Measurements from ENCODE around the gene IGSF22. TPM values are rescaled to one million over a fixed set of nuclear protein-coding genes. Genes with fewer than 3 reads are reported as not detected.
"Not testable (repeated sequence)": the region's sequence is repeated elsewhere in the genome, so short reads cannot be mapped to it uniquely, and the experiment has no call there.

Gene IGSF22
- total RNA-seq, 2 donors from 2014 or later: 2.0 to 9.4 TPM

- H3K27ac Mint-ChIP-seq: no peak overlapping the region
- peaks cover 2% of the 10 kb centered on the region for H3K36me3 Mint-ChIP-seq (ENCODE audit: low read depth)
- no peaks in the 10 kb centered on the region for H3K27me3 Mint-ChIP-seq
- no peak for DNase-seq
- ATAC-seq: no peak
- H3K9me3 ChIP-seq (ENCODE audit: control insufficient read depth, low read length, poor library complexity, severe bottlenecking): no peaks in the 10 kb centered on the region
- peak overlapping the region; percentile 58 for H3K4me3 Mint-ChIP-seq
- H3K4me1 Mint-ChIP-seq: peaks cover 31% of the 10 kb centered on the region
Measured at GRCh38 chr11:18703001-18703763, 22.8 kb downstream of the IGSF22 start.

- no peak for ATAC-seq
- Mint-ChIP-seq H3K4me1 (peaks cover 31% of the 10 kb centered on the region), H3K4me3 (peak overlapping the region; percentile 19)
Measured at GRCh38 chr11:18701614-18702216, 24.3 kb downstream of the IGSF22 start.

GRCh38 chr11:18700872-18701271 is 25.1 kb downstream of the IGSF22 start:
- no peaks in the 10 kb centered on the region for H3K27me3 Mint-ChIP-seq
- H3K27ac Mint-ChIP-seq: peak overlapping the region; percentile 83
- peak overlapping the region; percentile 45 for H3K4me3 Mint-ChIP-seq
- ATAC-seq (no peak), DNase-seq (no peak)
- no peaks in the 10 kb centered on the region for H3K9me3 ChIP-seq (ENCODE audit: control insufficient read depth, low read length, poor library complexity, severe bottlenecking)
- H3K36me3 Mint-ChIP-seq (ENCODE audit: low read depth): no peaks in the 10 kb centered on the region
- H3K4me1 Mint-ChIP-seq: peaks cover 25% of the 10 kb centered on the region

More at GRCh38 chr11:18701614-18702216, 24.3 kb downstream of the IGSF22 start:
- Mint-ChIP-seq H3K36me3 (ENCODE audit: low read depth) (peaks cover 1% of the 10 kb centered on the region), H3K27ac (peak overlapping the region; percentile 83), H3K27me3 (no peaks in the 10 kb centered on the region)
- DNase-seq: no peak
- H3K9me3 ChIP-seq (ENCODE audit: control insufficient read depth, low read length, poor library complexity, severe bottlenecking): no peaks in the 10 kb centered on the region

- no peaks in the 10 kb centered on the region for H3K9me3 ChIP-seq (ENCODE audit: control insufficient read depth, low read length, poor library complexity, severe bottlenecking)
- DNase-seq (no peak), ATAC-seq (no peak)
- Mint-ChIP-seq H3K4me1 (peaks cover 24% of the 10 kb centered on the region), H3K4me3 (peak overlapping the region; percentile 84), H3K27ac (peak overlapping the region; percentile 83), H3K27me3 (no peaks in the 10 kb centered on the region), H3K36me3 (ENCODE audit: low read depth) (no peaks in the 10 kb centered on the region)
Measured at GRCh38 chr11:18700375-18700774, 25.6 kb downstream of the IGSF22 start.

- H3K4me1 Mint-ChIP-seq: peaks cover 19% of the 10 kb centered on the region
- DNase-seq: no peak
- no peaks in the 10 kb centered on the region for H3K36me3 Mint-ChIP-seq (ENCODE audit: low read depth)
- ATAC-seq: no peak
- peak overlapping the region; percentile 83 for H3K27ac Mint-ChIP-seq
- H3K4me3 Mint-ChIP-seq: peak overlapping the region; percentile 84
- H3K9me3 ChIP-seq (ENCODE audit: control insufficient read depth, low read length, poor library complexity, severe bottlenecking): no peaks in the 10 kb centered on the region
- no peaks in the 10 kb centered on the region for H3K27me3 Mint-ChIP-seq
Measured at GRCh38 chr11:18699848-18700261, 26.1 kb downstream of the IGSF22 start.

GRCh38 chr11:18699269-18699596 is 26.8 kb downstream of the IGSF22 start:
- Mint-ChIP-seq H3K4me3 (peak overlapping the region; percentile 84), H3K27ac (peak overlapping the region; percentile 83), H3K4me1 (peaks cover 18% of the 10 kb centered on the region), H3K27me3 (no peaks in the 10 kb centered on the region), H3K36me3 (ENCODE audit: low read depth) (no peaks in the 10 kb centered on the region)
- H3K9me3 ChIP-seq (ENCODE audit: control insufficient read depth, low read length, poor library complexity, severe bottlenecking): no peaks in the 10 kb centered on the region
- ATAC-seq: no peak
- no peak for DNase-seq

- peaks cover 20% of the 10 kb centered on the region for H3K4me1 Mint-ChIP-seq
- H3K4me3 Mint-ChIP-seq: peak within 1 kb of the TSS; percentile 84
- peak within 1 kb of the TSS; percentile 83 for H3K27ac Mint-ChIP-seq
- ATAC-seq (peak; percentile 95), DNase-seq (peak; percentile 84 to 90 (median 89))
- no peaks in the 10 kb centered on the region for H3K36me3 Mint-ChIP-seq (ENCODE audit: low read depth)
- no peaks in the 10 kb centered on the region for H3K27me3 Mint-ChIP-seq
- H3K9me3 ChIP-seq (ENCODE audit: control insufficient read depth, low read length, poor library complexity, severe bottlenecking): no peaks in the 10 kb centered on the region
Measured at GRCh38 chr11:18698341-18699268, 27.4 kb downstream of the IGSF22 start, which contains the start of gene TMEM86A. Gene TMEM86A (plus strand): TSS chr11:18698779. CDS start chr11:18698887, 108 bp downstream.

- no peak overlapping the region for H3K4me3 Mint-ChIP-seq
- no peaks in the 10 kb centered on the region for H3K27me3 Mint-ChIP-seq
- H3K4me1 Mint-ChIP-seq: peaks cover 18% of the 10 kb centered on the region
- ATAC-seq: no peak
- H3K9me3 ChIP-seq (ENCODE audit: control insufficient read depth, low read length, poor library complexity, severe bottlenecking): no peaks in the 10 kb centered on the region
- H3K36me3 Mint-ChIP-seq (ENCODE audit: low read depth): no peaks in the 10 kb centered on the region
- no peak overlapping the region for H3K27ac Mint-ChIP-seq
- DNase-seq: no peak
Measured at GRCh38 chr11:18697576-18697975, 28.4 kb downstream of the IGSF22 start.

- ATAC-seq: no peak
- Mint-ChIP-seq H3K4me1 (peaks cover 18% of the 10 kb centered on the region), H3K4me3 (no peak overlapping the region), H3K27ac (no peak overlapping the region), H3K27me3 (no peaks in the 10 kb centered on the region), H3K36me3 (ENCODE audit: low read depth) (no peaks in the 10 kb centered on the region)
- no peaks in the 10 kb centered on the region for H3K9me3 ChIP-seq (ENCODE audit: control insufficient read depth, low read length, poor library complexity, severe bottlenecking)
- DNase-seq: no peak
Measured at GRCh38 chr11:18696638-18697225, 29.3 kb downstream of the IGSF22 start.

GRCh38 chr11:18692941-18693760 is 32.8 kb downstream of the IGSF22 start:
- no peaks in the 10 kb centered on the region for H3K27me3 Mint-ChIP-seq
- no peak for DNase-seq
- no peak overlapping the region for H3K4me3 Mint-ChIP-seq
- no peak for ATAC-seq
- H3K9me3 ChIP-seq (ENCODE audit: control insufficient read depth, low read length, poor library complexity, severe bottlenecking): no peaks in the 10 kb centered on the region
- H3K27ac Mint-ChIP-seq: no peak overlapping the region
- no peaks in the 10 kb centered on the region for H3K36me3 Mint-ChIP-seq (ENCODE audit: low read depth)
- peaks cover 7% of the 10 kb centered on the region for H3K4me1 Mint-ChIP-seq

- not testable (repeated sequence) for H3K27me3 Mint-ChIP-seq; H3K4me1 Mint-ChIP-seq; H3K27ac Mint-ChIP-seq; DNase-seq; H3K36me3 Mint-ChIP-seq (ENCODE audit: low read depth); ATAC-seq; H3K9me3 ChIP-seq (ENCODE audit: control insufficient read depth, low read length, poor library complexity, severe bottlenecking); H3K4me3 Mint-ChIP-seq
Measured at GRCh38 chr11:18691467-18692140, 34.4 kb downstream of the IGSF22 start.

GRCh38 chr11:18684267-18684666 is 41.7 kb downstream of the IGSF22 start:
- ATAC-seq (no peak), DNase-seq (no peak)
- Mint-ChIP-seq H3K36me3 (ENCODE audit: low read depth) (no peaks in the 10 kb centered on the region), H3K4me3 (no peak overlapping the region), H3K4me1 (no peaks in the 10 kb centered on the region), H3K27me3 (no peaks in the 10 kb centered on the region), H3K27ac (no peak overlapping the region)
- H3K9me3 ChIP-seq (ENCODE audit: control insufficient read depth, low read length, poor library complexity, severe bottlenecking): no peaks in the 10 kb centered on the region

Measured in T-helper 17 cell (primary cell).